Panc1 (cell line): ENCODE data around the gene KIF1A. TPM values are rescaled to one million over a fixed set of nuclear protein-coding genes. Genes with fewer than 3 reads are reported as not detected.

Source experiments
- ATAC-seq: fragments of 200-7000 bp; cut with Tn5 transposase; 2 replicates; pipeline ENCODE4 v1.9.1; 2020; ENCODE audit warnings: mild to moderate bottlenecking, moderate library complexity
- BruUV-seq: library from RNA; stranded (reverse); fragments of 400-500 nt; replicated peaks from 2 replicates; lab custom pipeline; 2021; lab: Mats Ljungman, UMichigan
- CTCF ChIA-PET: fragments of 300-600 bp; sonication (Branson Sonifier 250); formaldehyde crosslinking; loops from one replicate; lab custom pipeline; 2022; ENCODE audit warnings: antibody characterized with exemption; lab: Charles Lee
- POLR2A ChIA-PET: fragments of 300-600 bp; sonication (Branson Sonifier 250); formaldehyde crosslinking; loops from one replicate; lab custom pipeline; 2022; ENCODE audit warnings: antibody characterized with exemption; lab: Charles Lee
- DNase-seq: peaks from one replicate; pipeline ENCODE4 v3.0.0-alpha.2; 2010; ENCODE audit warnings: low read depth, low spot score
- H3K27ac ChIP-seq: 2 replicates; pipeline ENCODE4 v1.5.1; 2011; ENCODE audit warnings: mild to moderate bottlenecking, low read length, inconsistent platforms
- H3K27me3 ChIP-seq: fragments of 200-500 bp; sonication (Bioruptor generic); 2 replicates; pipeline ENCODE4 v1.6.0; 2014; ENCODE audit warnings: low read length, inconsistent platforms; ENCODE audit not compliant: control insufficient read depth, insufficient read depth
- H3K36me3 ChIP-seq: fragments of 200-500 bp; sonication (Bioruptor generic); 2 replicates; pipeline ENCODE4 v1.5.1; 2014; ENCODE audit warnings: inconsistent platforms, mild to moderate bottlenecking, low read length, moderate library complexity; ENCODE audit not compliant: control insufficient read depth, insufficient read depth
- H3K4me1 ChIP-seq: 2 replicates; pipeline ENCODE4 v1.5.1; 2011; ENCODE audit warnings: inconsistent platforms, mild to moderate bottlenecking, low read length, moderate library complexity; ENCODE audit not compliant: control insufficient read depth, insufficient read depth
- H3K4me3 ChIP-seq, 2 experiments: 2 replicates each; pipeline ENCODE4 v1.5.1; 2011 to 2012; ENCODE audit warnings: low read depth in 2 of 2, low read length in 2 of 2, mild to moderate bottlenecking in 2 of 2, inconsistent platforms in 1 of 2, moderate library complexity in 1 of 2
- H3K9me3 ChIP-seq: fragments of 200-500 bp; sonication (Bioruptor generic); 2 replicates; pipeline ENCODE4 v1.5.1; 2014; ENCODE audit warnings: low read depth, mild to moderate bottlenecking, inconsistent platforms, low read length, moderate library complexity; ENCODE audit not compliant: control insufficient read depth, insufficient read depth
- CTCF ChIP-seq: fragments of 450-650 bp; IDR thresholded peaks from 2 replicates; pipeline ENCODE4 v1.5.1; 2017; ENCODE audit warnings: mild to moderate bottlenecking
- POLR2AphosphoS5 ChIP-seq: IDR thresholded peaks from 2 replicates; pipeline ENCODE4 v1.6.1; 2012; ENCODE audit warnings: mild to moderate bottlenecking, low read depth, low read length, moderate library complexity
- REST ChIP-seq, 2 experiments: IDR thresholded peaks; 2 replicates each; pipeline ENCODE4 v1.6.1; 2011 to 2012; ENCODE audit warnings: low read depth in 2 of 2, control low read depth in 1 of 2, low read length in 1 of 2, mild to moderate bottlenecking in 1 of 2, moderate library complexity in 1 of 2; ENCODE audit not compliant: insufficient read depth in 1 of 2
- SIN3A ChIP-seq: IDR thresholded peaks from 2 replicates; pipeline ENCODE4 v1.6.1; 2012; ENCODE audit warnings: low read depth, mild to moderate bottlenecking, low read length, moderate library complexity, borderline replicate concordance; ENCODE audit not compliant: insufficient read depth
- TCF7L2 ChIP-seq: IDR thresholded peaks from 2 replicates; pipeline ENCODE4 v1.6.1; 2011; ENCODE audit warnings: mild to moderate bottlenecking, low read depth, low read length, inconsistent platforms
- in situ Hi-C: cut with HindIII; loops from 2 replicates; pipeline ENCODE4 v1.10.0; 2016; ENCODE audit warnings: low sequenced_read_pairs, low pct_unique_long_range_greater_than_20kb
- intact Hi-C: fragments of 100-400 bp; cut with micrococcal nuclease; formaldehyde crosslinking; loops from one replicate; pipeline ENCODE4 v1.10.0; 2022; ENCODE audit not compliant: unreplicated experiment
- total RNA-seq: library from RNA; stranded (reverse); gene quantifications from one replicate; pipeline ENCODE4 v1.2.1, GENCODE V29; 2021; ENCODE audit not compliant: unreplicated experiment

Gene KIF1A
- total RNA-seq, 1 experiment from 2014 or later: 132 TPM

DNA sequence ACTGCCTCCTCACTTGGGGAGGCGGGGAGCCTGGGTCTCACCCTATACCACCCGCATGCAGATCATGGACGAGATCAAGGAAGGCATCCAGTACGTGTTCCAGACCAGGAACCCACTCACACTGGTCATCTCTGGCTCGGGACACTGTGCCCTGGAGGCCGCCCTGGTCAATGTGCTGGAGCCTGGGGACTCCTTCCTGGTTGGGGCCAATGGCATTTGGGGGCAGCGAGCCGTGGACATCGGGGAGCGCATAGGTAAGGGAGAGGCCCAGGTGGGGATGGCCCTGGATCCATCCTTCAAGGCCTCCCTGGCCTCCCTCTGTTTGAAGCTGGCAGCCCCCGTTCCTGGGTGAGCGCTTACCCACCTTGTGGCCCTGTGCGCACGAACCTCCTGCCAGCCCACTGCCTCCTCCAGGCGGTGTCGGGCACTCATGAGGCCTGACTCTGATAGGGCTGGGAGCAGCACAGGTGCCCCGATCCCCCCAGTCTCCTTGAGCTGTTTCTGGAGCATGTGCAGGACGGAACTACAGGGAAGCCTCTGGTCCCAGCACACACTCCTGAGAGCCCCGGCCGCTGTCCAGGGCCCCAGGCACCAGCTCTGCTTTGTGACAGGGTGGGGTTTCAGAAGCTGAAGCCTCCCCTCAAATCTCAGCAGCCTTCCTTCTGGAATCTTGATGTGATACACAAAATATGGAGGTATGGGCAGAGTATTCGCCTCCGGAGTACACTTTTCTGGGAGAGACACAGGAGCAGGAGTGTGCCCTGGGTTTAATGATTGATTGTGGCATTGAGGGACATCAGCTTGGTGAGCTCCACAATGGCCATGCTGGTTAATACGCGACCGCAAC is 49.3 kb upstream of the KIF1A start:
- CTCF ChIA-PET: no interaction called here
- Histone ChIP-seq H3K9me3 (no peaks in the 10 kb centered on the region), H3K4me3 (no peak overlapping the region), H3K36me3 (no peaks in the 10 kb centered on the region), H3K4me1 (no peaks in the 10 kb centered on the region), H3K27me3 (no peaks in the 10 kb centered on the region), H3K27ac (no peak overlapping the region)
- TF ChIP-seq TCF7L2 (no peak), REST (IDR thresholded peaks at IDR 0.05; ENCODE audit: insufficient read depth in 1 of 2, low read depth in 2 of 2, low read length in 1 of 2) (no peak), CTCF (no peak), POLR2AphosphoS5 (no peak), SIN3A (no peak)
- no TSS peak for BruUV-seq
- POLR2A ChIA-PET: no interaction called here
- no peak for ATAC-seq
- intact Hi-C loops: no loop called here
- in situ Hi-C loops: no loop called here
- no peak for DNase-seq

DNA sequence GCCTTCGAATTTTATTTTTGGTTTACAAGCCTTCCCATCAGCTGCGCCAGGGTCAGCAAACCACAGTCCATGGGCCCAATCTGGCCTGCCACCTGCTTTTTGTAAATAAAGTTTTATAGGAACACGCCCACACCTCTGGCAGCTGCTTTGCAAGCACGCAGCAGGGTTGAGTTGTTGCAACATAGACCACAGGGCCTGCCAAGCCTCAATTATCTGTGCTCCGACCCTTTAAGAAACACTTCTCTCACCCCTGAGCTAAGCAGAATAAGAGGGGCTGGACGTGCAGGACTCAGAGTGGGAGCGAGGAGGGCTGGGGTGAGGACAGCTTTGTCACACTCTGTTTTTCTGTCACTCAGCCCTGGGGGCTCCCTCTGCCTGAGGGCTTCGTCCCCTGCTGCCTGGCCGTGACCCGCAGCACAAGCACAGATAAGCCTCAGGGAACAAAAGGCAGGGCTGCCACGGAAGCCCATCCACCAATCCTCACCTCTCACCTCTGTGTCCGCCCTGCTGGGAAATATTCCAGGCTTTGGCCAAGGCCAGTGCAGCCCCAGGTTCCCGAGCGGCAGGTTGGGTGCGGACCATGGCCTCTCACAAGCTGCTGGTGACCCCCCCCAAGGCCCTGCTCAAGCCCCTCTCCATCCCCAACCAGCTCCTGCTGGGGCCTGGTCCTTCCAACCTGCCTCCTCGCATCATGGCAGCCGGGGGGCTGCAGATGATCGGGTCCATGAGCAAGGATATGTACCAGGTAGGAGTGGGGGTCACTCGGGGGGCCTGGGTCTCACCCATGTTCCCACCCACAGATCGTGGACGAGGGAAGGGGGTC is 48.5 kb upstream of the KIF1A start, which contains the start of gene AGXT:
Gene AGXT, plus strand, starts transcription at position 539 of the 823 bp plus-strand sequence. Its CDS starts 42 bp downstream, at position 581.
- Histone ChIP-seq H3K9me3 (no peaks in the 10 kb centered on the region), H3K4me3 (no peak within 1 kb of the TSS), H3K27ac (no peak within 1 kb of the TSS), H3K4me1 (no peaks in the 10 kb centered on the region), H3K27me3 (no peaks in the 10 kb centered on the region; the same call in 1 of the 2 replicates), H3K36me3 (no peaks in the 10 kb centered on the region)
- POLR2A ChIA-PET: no interaction called here
- DNase-seq (no peak), ATAC-seq (no peak)
- in situ Hi-C loops (no loop called here), intact Hi-C loops (no loop called here)
- no TSS peak for BruUV-seq
- TF ChIP-seq TCF7L2: no peak
- no peak for TF ChIP-seq SIN3A
- no peak for TF ChIP-seq POLR2AphosphoS5
- no peak for TF ChIP-seq CTCF
- TF ChIP-seq REST (IDR thresholded peaks at IDR 0.05; ENCODE audit: insufficient read depth in 1 of 2, low read depth in 2 of 2, low read length in 1 of 2): no peak
- CTCF ChIA-PET: no interaction called here
